IMR-90 (cell line): ENCODE measurements around the gene DACT1. TPM values are rescaled to one million over a fixed set of nuclear protein-coding genes. Genes with fewer than 3 reads are reported as not detected.

Experiments used
- ATAC-seq: fragments of 200-7000 bp; cut with Tn5 transposase; 2 replicates; pipeline ENCODE4 v1.9.1; 2020; ENCODE audit warnings: low read depth, mild to moderate bottlenecking, moderate library complexity
- BruUV-seq: library from RNA; stranded (reverse); fragments of 400-500 nt; replicated peaks from 2 replicates; lab custom pipeline; 2021; lab: Mats Ljungman, UMichigan
- CTCF ChIA-PET: fragments of 300-600 bp; formaldehyde crosslinking; extraction: SDS; loops from one replicate; lab custom pipeline; 2021; ENCODE audit warnings: antibody characterized with exemption; lab: Yijun Ruan, JAX
- POLR2A ChIA-PET: fragments of 300-600 bp; sonication (Branson Sonifier 250); formaldehyde crosslinking; loops from one replicate; lab custom pipeline; 2022; ENCODE audit warnings: antibody characterized with exemption; ENCODE audit not compliant: unreplicated experiment; lab: Charles Lee
- DNase-seq: peaks from one replicate; pipeline ENCODE4 v3.0.0; 2013
- H2AFZ ChIP-seq: replicated peaks from 2 replicates; pipeline ENCODE3; 2013; ENCODE audit warnings: low read length, mild to moderate bottlenecking; ENCODE audit not compliant: poor library complexity
- H2AK5ac ChIP-seq: 2 replicates; pipeline ENCODE4 v1.6.1; 2013; ENCODE audit warnings: low read depth, low read length, inconsistent platforms
- H2AK9ac ChIP-seq: replicated peaks from 2 replicates; pipeline ENCODE3; 2013; ENCODE audit warnings: mild to moderate bottlenecking, low read depth, low read length, moderate library complexity; ENCODE audit not compliant: poor library complexity
- H2BK120ac ChIP-seq: 2 replicates; pipeline ENCODE4 v1.6.1; 2013; ENCODE audit warnings: low read depth, low read length, inconsistent platforms
- H2BK15ac ChIP-seq: 3 replicates; pipeline ENCODE4 v1.6.1; 2013; ENCODE audit warnings: low read depth, low read length, inconsistent platforms
- H2BK20ac ChIP-seq: 2 replicates; pipeline ENCODE4 v1.6.1; 2013; ENCODE audit warnings: low read depth, mild to moderate bottlenecking, inconsistent platforms, low read length, moderate library complexity
- H2BK5ac ChIP-seq: 2 replicates; pipeline ENCODE4 v1.6.1; 2013; ENCODE audit warnings: mild to moderate bottlenecking, low read depth, low read length, inconsistent platforms; ENCODE audit not compliant: poor library complexity, severe bottlenecking
- H3K14ac ChIP-seq: replicated peaks from 2 replicates; pipeline ENCODE4 v1.6.1; 2013; ENCODE audit warnings: low read depth, low read length, inconsistent platforms
- H3K18ac ChIP-seq: 2 replicates; pipeline ENCODE4 v1.6.1; 2013; ENCODE audit warnings: low read depth, low read length, control low read depth
- H3K23ac ChIP-seq: 2 replicates; pipeline ENCODE4 v1.6.1; 2013; ENCODE audit warnings: low read depth, low read length, inconsistent platforms
- H3K27ac ChIP-seq: 2 replicates; pipeline ENCODE4 v1.5.1; 2013; ENCODE audit warnings: mild to moderate bottlenecking, control low read depth, low read length; ENCODE audit not compliant: insufficient read depth
- H3K27me3 ChIP-seq: 2 replicates; pipeline ENCODE4 v1.6.1; 2013; ENCODE audit warnings: low read length; ENCODE audit not compliant: control insufficient read depth, insufficient read depth
- H3K36me3 ChIP-seq: 2 replicates; pipeline ENCODE4 v1.6.1; 2013; ENCODE audit warnings: low read length, mixed read lengths; ENCODE audit not compliant: control insufficient read depth, insufficient read depth
- H3K4ac ChIP-seq: 2 replicates; pipeline ENCODE4 v1.6.1; 2013; ENCODE audit warnings: low read depth, low read length, inconsistent platforms
- H3K4me1 ChIP-seq: 2 replicates; pipeline ENCODE4 v1.6.1; 2013; ENCODE audit warnings: low read length, mixed read lengths; ENCODE audit not compliant: control insufficient read depth, insufficient read depth
- H3K4me2 ChIP-seq: 2 replicates; pipeline ENCODE4 v1.6.1; 2013; ENCODE audit warnings: low read depth, mild to moderate bottlenecking, control low read depth, low read length, moderate library complexity
- H3K4me3 ChIP-seq: 2 replicates; pipeline ENCODE4 v1.5.1; 2013; ENCODE audit warnings: low read depth, mild to moderate bottlenecking, control low read depth, low read length, moderate library complexity; ENCODE audit not compliant: insufficient read depth
- H3K56ac ChIP-seq: 2 replicates; pipeline ENCODE4 v1.6.1; 2013; ENCODE audit warnings: low read length, inconsistent platforms; ENCODE audit not compliant: insufficient read depth; ENCODE audit errors: extremely low read depth
- H3K79me1 ChIP-seq, 2 experiments: 2 replicates each; pipeline ENCODE4 v1.6.1; 2013; ENCODE audit warnings: low read length in 2 of 2, inconsistent platforms in 1 of 2, low read depth in 1 of 2
- H3K9ac ChIP-seq: 2 replicates; pipeline ENCODE4 v1.6.1; 2013; ENCODE audit warnings: low read depth, low read length, control low read depth
- H3K9me1 ChIP-seq: 2 replicates; pipeline ENCODE4 v1.6.1; 2013; ENCODE audit warnings: low read length, inconsistent platforms; ENCODE audit not compliant: insufficient read depth
- H3K9me3 ChIP-seq: 2 replicates; pipeline ENCODE4 v1.6.1; 2013; ENCODE audit warnings: low read length; ENCODE audit not compliant: control insufficient read depth, insufficient read depth
- H4K20me1 ChIP-seq: 2 replicates; pipeline ENCODE4 v1.6.1; 2013; ENCODE audit warnings: low read length, inconsistent platforms; ENCODE audit not compliant: insufficient read depth
- H4K5ac ChIP-seq: 2 replicates; pipeline ENCODE4 v1.6.1; 2013; ENCODE audit warnings: mild to moderate bottlenecking, low read depth, low read length, control low read depth
- H4K8ac ChIP-seq, 2 experiments: 2 replicates each; pipeline ENCODE4 v1.6.1; 2013; ENCODE audit warnings: low read depth in 2 of 2, low read length in 2 of 2, control low read depth in 1 of 2, inconsistent platforms in 1 of 2
- H4K91ac ChIP-seq: 2 replicates; pipeline ENCODE4 v1.6.1; 2013; ENCODE audit warnings: low read depth, low read length, inconsistent platforms; ENCODE audit not compliant: insufficient read depth
- BHLHE40 ChIP-seq: fragments of 150-350 bp; IDR thresholded peaks from 2 replicates; pipeline ENCODE4 v1.6.1; 2016; ENCODE audit warnings: mild to moderate bottlenecking, low read depth, low read length
- CEBPB ChIP-seq: IDR thresholded peaks from 2 replicates; pipeline ENCODE4 v1.6.1; 2012; ENCODE audit warnings: low read depth, low read length, improper control_type of control experiment
- CHD1 ChIP-seq: IDR thresholded peaks from 2 replicates; pipeline ENCODE4 v1.6.1; 2012; ENCODE audit warnings: low read depth, low read length, improper control_type of control experiment
- CTCF ChIP-seq: conservative IDR thresholded peaks from 2 replicates; pipeline ENCODE4 v1.5.1; 2012; ENCODE audit warnings: mild to moderate bottlenecking, low read depth, low read length, improper control_type of control experiment
- ELK1 ChIP-seq: fragments of 150-350 bp; IDR thresholded peaks from 2 replicates; pipeline ENCODE4 v1.6.1; 2016; ENCODE audit warnings: low read depth, mild to moderate bottlenecking, low read length, moderate library complexity, borderline replicate concordance
- FOS ChIP-seq: fragments of 150-350 bp; IDR thresholded peaks from 2 replicates; pipeline ENCODE4 v1.6.1; 2016; ENCODE audit warnings: low read depth, low read length
- MAFK ChIP-seq: IDR thresholded peaks from 2 replicates; pipeline ENCODE4 v1.6.1; 2012; ENCODE audit warnings: low read depth, low read length, improper control_type of control experiment
- MAZ ChIP-seq: IDR thresholded peaks from 2 replicates; pipeline ENCODE4 v1.6.1; 2012; ENCODE audit warnings: low read depth, mild to moderate bottlenecking, low read length, improper control_type of control experiment, moderate library complexity, borderline replicate concordance
- MXI1 ChIP-seq: IDR thresholded peaks from 2 replicates; pipeline ENCODE4 v1.6.1; 2012; ENCODE audit warnings: low read depth, mild to moderate bottlenecking, low read length, moderate library complexity, borderline replicate concordance
- NFE2L2 ChIP-seq: fragments of 150-350 bp; IDR thresholded peaks from 2 replicates; pipeline ENCODE4 v1.6.1; 2016; ENCODE audit warnings: low read depth, mild to moderate bottlenecking, low read length
- POLR2A ChIP-seq: IDR thresholded peaks from 2 replicates; pipeline ENCODE4 v1.6.1; 2012; ENCODE audit warnings: mild to moderate bottlenecking, low read depth, low read length
- RAD21 ChIP-seq: IDR thresholded peaks from 2 replicates; pipeline ENCODE4 v1.6.1; 2012; ENCODE audit warnings: low read length, improper control_type of control experiment
- RCOR1 ChIP-seq: IDR thresholded peaks from 2 replicates; pipeline ENCODE4 v1.6.1; 2012; ENCODE audit warnings: mild to moderate bottlenecking, low read length, improper control_type of control experiment; ENCODE audit not compliant: insufficient replicate concordance
- RFX5 ChIP-seq: IDR thresholded peaks from 2 replicates; pipeline ENCODE4 v1.8.0; 2012; ENCODE audit warnings: low read depth, mild to moderate bottlenecking, low read length, moderate library complexity
- SMC3 ChIP-seq: fragments of 150-350 bp; IDR thresholded peaks from 2 replicates; pipeline ENCODE4 v1.6.1; 2016; ENCODE audit warnings: low read depth, mild to moderate bottlenecking, antibody characterized with exemption, low read length, moderate library complexity
- USF2 ChIP-seq: fragments of 150-350 bp; IDR thresholded peaks from 2 replicates; pipeline ENCODE4 v1.6.1; 2017; ENCODE audit warnings: mild to moderate bottlenecking, antibody characterized with exemption, low read length, low read depth
- WGBS, 2 experiments: methylation state at CpG; one replicate each; pipeline versions ENCODE4 v1.1.5 to v1.1.7; 2013; ENCODE audit warnings: missing lambda C conversion rate in 2 of 2; ENCODE audit not compliant: insufficient read length in 1 of 2; ENCODE audit errors: extremely low coverage in 2 of 2; 5-methylcytosine and 5-hydroxymethylcytosine counted together
- dilution Hi-C: fragments of 300-500 bp; cut with HindIII; formaldehyde crosslinking; loops from one replicate; pipeline ENCODE4 v1.14.3; 2018; ENCODE audit warnings: low sequenced_read_pairs; ENCODE audit not compliant: unreplicated experiment
- in situ Hi-C: fragments of 300-500 bp; cut with MboI; formaldehyde crosslinking; loops from 3 replicates; pipeline ENCODE4 v1.14.3; 2019; ENCODE audit warnings: low sequenced_read_pairs, inconsistent platforms, mixed read lengths
- intact Hi-C: fragments of 100-400 bp; cut with micrococcal nuclease; formaldehyde crosslinking; loops from 2 replicates; pipeline ENCODE4 v1.10.0; 2022
- polyA plus RNA-seq, 3 experiments: library from polyadenylated mRNA; depleted of rRNA; stranded (reverse); fragments of >200 nt; gene quantifications; 2 replicates each; pipeline ENCODE4 v1.2.3, GENCODE V29; 2012; ENCODE audit warnings: low replicate concordance in 1 of 3
- total RNA-seq: library from RNA; depleted of rRNA; stranded (reverse); fragments of >200 nt; gene quantifications from 2 replicates; pipeline ENCODE4 v1.2.3, GENCODE V29; 2012

DACT1 gene
- total and polyA plus RNA-seq, 2 of the 4 experiments (the other 2 are of a cell fraction): 6.5 to 9.7 TPM

- dilution Hi-C loops (no loop called here), in situ Hi-C loops (no loop called here), intact Hi-C loops (no loop called here)
- no peak overlapping the region for H3K23ac ChIP-seq
- BruUV-seq: no TSS peak
- no peaks in the 10 kb centered on the region for H3K9me3 ChIP-seq
- no peak overlapping the region; the same call in 1 of the 2 replicates for H2BK20ac ChIP-seq
- H3K9me1 ChIP-seq: no peaks in the 10 kb centered on the region; the same call in 1 of the 2 replicates
- H2AK5ac ChIP-seq: no peak overlapping the region
- H3K14ac ChIP-seq: no peak overlapping the region
- POLR2A ChIA-PET: no interaction called here
- ATAC-seq: no peak
- DNase-seq: no peak
- CTCF ChIA-PET: no interaction called here
- H3K4me2 ChIP-seq: no peak overlapping the region
- no peak overlapping the region for H3K4ac ChIP-seq
- H3K79me1 ChIP-seq: no peaks in the 10 kb centered on the region
- no peak overlapping the region for H2AK9ac ChIP-seq
- no peak overlapping the region for H4K8ac ChIP-seq
- no peak overlapping the region for H2BK120ac ChIP-seq
- no peaks in the 10 kb centered on the region for H3K27me3 ChIP-seq
- no peak overlapping the region for H2AFZ ChIP-seq
- H2BK15ac ChIP-seq: no peak overlapping the region
- WGBS, 2 experiments: 100% methylated on average over 1 of the region's 2 CpGs; no CpG with 5 or more reads in 1 of the 2 experiments
- no peak overlapping the region for H4K5ac ChIP-seq
- H2BK5ac ChIP-seq: no peak overlapping the region
- peaks cover 7% of the 10 kb centered on the region for H3K4me1 ChIP-seq
- H3K9ac ChIP-seq: no peak overlapping the region
- H3K18ac ChIP-seq: no peak overlapping the region
- no peaks in the 10 kb centered on the region for H4K20me1 ChIP-seq
- no peaks in the 10 kb centered on the region for H3K36me3 ChIP-seq
- H3K27ac ChIP-seq: no peak overlapping the region
- no peak overlapping the region for H4K91ac ChIP-seq
- no peak overlapping the region for H3K4me3 ChIP-seq
- TF ChIP-seq MAZ (no peak), BHLHE40 (no peak), POLR2A (no peak), FOS (no peak), NFE2L2 (no peak), USF2 (no peak), RAD21 (no peak), CHD1 (no peak), MXI1 (no peak), ELK1 (no peak), RCOR1 (no peak), CEBPB (no peak), SMC3 (no peak), MAFK (no peak), CTCF (no peak), RFX5 (no peak)
- H3K56ac ChIP-seq: no peak overlapping the region
Measured at GRCh38 chr14:58599707-58600106, 38.1 kb upstream of the DACT1 start.
